ENCODE measurements around the gene NAGK.

Gene NAGK

GRCh38 chr2:71060211-71060610, 8.2 kb upstream of the NAGK start:
- in situ Hi-C loops (cut with HindIII; ENCODE audit: low pct_unique_long_range_greater_than_20kb, low sequenced_read_pairs) = no loop called here
- TF ChIP-seq JUND (IDR thresholded peaks at IDR 0.05; ENCODE audit: low read depth) = no peak

GRCh38 chr2:71060871-71061270, 7.6 kb upstream of the NAGK start:
- in situ Hi-C loops (cut with HindIII; ENCODE audit: low pct_unique_long_range_greater_than_20kb, low sequenced_read_pairs) = no loop called here
- no peak for TF ChIP-seq JUND (IDR thresholded peaks at IDR 0.05; ENCODE audit: low read depth)
- DNase-seq (ENCODE audit: low read depth in 1 of 2, low spot score in 1 of 2) = no peak

More at GRCh38 chr2:71060211-71060610, 8.2 kb upstream of the NAGK start:
- DNase-seq (ENCODE audit: low read depth in 1 of 2, low spot score in 1 of 2) = no peak

- TF ChIP-seq JUND (IDR thresholded peaks at IDR 0.05; ENCODE audit: low read depth) = no peak
- no peak for DNase-seq (ENCODE audit: low read depth in 1 of 2, low spot score in 1 of 2)
- in situ Hi-C loops (cut with HindIII; ENCODE audit: low pct_unique_long_range_greater_than_20kb, low sequenced_read_pairs) = no loop called here
These were observed 5.2 kb upstream of the NAGK start for GRCh38 chr2:71063216-71063615.

- in situ Hi-C loops (cut with HindIII; ENCODE audit: low pct_unique_long_range_greater_than_20kb, low sequenced_read_pairs) = no loop called here
- TF ChIP-seq JUND (IDR thresholded peaks at IDR 0.05; ENCODE audit: low read depth) = no peak
- peak in 1 of 2 experiments; percentile 63 for DNase-seq (ENCODE audit: low read depth in 1 of 2, low spot score in 1 of 2)
These were observed 4.3 kb upstream of the NAGK start for GRCh38 chr2:71064110-71064611.

- in situ Hi-C loops (cut with HindIII; ENCODE audit: low pct_unique_long_range_greater_than_20kb, low sequenced_read_pairs) = no loop called here
- DNase-seq (ENCODE audit: low read depth in 1 of 2, low spot score in 1 of 2) = peak in 1 of 2 experiments; percentile 36
These were observed 3.5 kb upstream of the NAGK start for GRCh38 chr2:71064754-71065621.

GRCh38 chr2:71066856-71067255, 1.6 kb upstream of the NAGK start:
- DNase-seq (ENCODE audit: low read depth in 1 of 2, low spot score in 1 of 2) = peak in 1 of 2 experiments; percentile 41
- in situ Hi-C loops (cut with HindIII; ENCODE audit: low pct_unique_long_range_greater_than_20kb, low sequenced_read_pairs) = no loop called here
- no peak for TF ChIP-seq JUND (IDR thresholded peaks at IDR 0.05; ENCODE audit: low read depth)

More at GRCh38 chr2:71064754-71065621, 3.5 kb upstream of the NAGK start:
- TF ChIP-seq JUND (IDR thresholded peaks at IDR 0.05; ENCODE audit: low read depth) = no peak

GRCh38 chr2:71067567-71068217, 756 bp upstream of the NAGK start:
- in situ Hi-C loops (cut with HindIII; ENCODE audit: low pct_unique_long_range_greater_than_20kb, low sequenced_read_pairs) = no loop called here
- no peak for DNase-seq (ENCODE audit: low read depth in 1 of 2, low spot score in 1 of 2)
- no peak for TF ChIP-seq JUND (IDR thresholded peaks at IDR 0.05; ENCODE audit: low read depth)

GRCh38 chr2:71069376-71069775, 928 bp downstream of the NAGK start:
- in situ Hi-C loops (cut with HindIII; ENCODE audit: low pct_unique_long_range_greater_than_20kb, low sequenced_read_pairs) = no loop called here
- DNase-seq (ENCODE audit: low read depth in 1 of 2, low spot score in 1 of 2) = no peak
- TF ChIP-seq JUND (IDR thresholded peaks at IDR 0.05; ENCODE audit: low read depth) = no peak

- peak; percentile 38 to 75 for DNase-seq (ENCODE audit: low read depth in 1 of 2, low spot score in 1 of 2)
- no peak for TF ChIP-seq JUND (IDR thresholded peaks at IDR 0.05; ENCODE audit: low read depth)
- in situ Hi-C loops (cut with HindIII; ENCODE audit: low pct_unique_long_range_greater_than_20kb, low sequenced_read_pairs) = no loop called here
These were observed 2.0 kb downstream of the NAGK start for GRCh38 chr2:71070294-71071093.

GRCh38 chr2:71071681-71072398, 3.4 kb downstream of the NAGK start:
- peak in 1 of 2 experiments; percentile 32 for DNase-seq (ENCODE audit: low read depth in 1 of 2, low spot score in 1 of 2)
- no peak for TF ChIP-seq JUND (IDR thresholded peaks at IDR 0.05; ENCODE audit: low read depth)
- in situ Hi-C loops (cut with HindIII; ENCODE audit: low pct_unique_long_range_greater_than_20kb, low sequenced_read_pairs) = no loop called here

GRCh38 chr2:71072492-71072891, 4.0 kb downstream of the NAGK start:
- in situ Hi-C loops (cut with HindIII; ENCODE audit: low pct_unique_long_range_greater_than_20kb, low sequenced_read_pairs) = no loop called here
- no peak for TF ChIP-seq JUND (IDR thresholded peaks at IDR 0.05; ENCODE audit: low read depth)
- no peak for DNase-seq (ENCODE audit: low read depth in 1 of 2, low spot score in 1 of 2)

- DNase-seq (ENCODE audit: low read depth in 1 of 2, low spot score in 1 of 2) = no peak
- in situ Hi-C loops (cut with HindIII; ENCODE audit: low pct_unique_long_range_greater_than_20kb, low sequenced_read_pairs) = no loop called here
- TF ChIP-seq JUND (IDR thresholded peaks at IDR 0.05; ENCODE audit: low read depth) = no peak
These were observed 5.0 kb downstream of the NAGK start for GRCh38 chr2:71073475-71073874.
